CD4-positive, alpha-beta T cell treated with Interleukin-6 for 4 hours (primary cell): ENCODE results near the gene EFNA2.
A peak's percentile ranks its signal among the peaks of the same experiment; 100 is the strongest.
"Not testable (repeated sequence)": the region's sequence is repeated elsewhere in the genome, so short reads cannot be mapped to it uniquely, and the experiment has no call there.

ENCODE experiments used
- DNase-seq: peaks from one replicate; pipeline ENCODE4 v3.0.0-alpha.2; 2020; ENCODE audit warnings: mixed read lengths

Gene EFNA2

DNA sequence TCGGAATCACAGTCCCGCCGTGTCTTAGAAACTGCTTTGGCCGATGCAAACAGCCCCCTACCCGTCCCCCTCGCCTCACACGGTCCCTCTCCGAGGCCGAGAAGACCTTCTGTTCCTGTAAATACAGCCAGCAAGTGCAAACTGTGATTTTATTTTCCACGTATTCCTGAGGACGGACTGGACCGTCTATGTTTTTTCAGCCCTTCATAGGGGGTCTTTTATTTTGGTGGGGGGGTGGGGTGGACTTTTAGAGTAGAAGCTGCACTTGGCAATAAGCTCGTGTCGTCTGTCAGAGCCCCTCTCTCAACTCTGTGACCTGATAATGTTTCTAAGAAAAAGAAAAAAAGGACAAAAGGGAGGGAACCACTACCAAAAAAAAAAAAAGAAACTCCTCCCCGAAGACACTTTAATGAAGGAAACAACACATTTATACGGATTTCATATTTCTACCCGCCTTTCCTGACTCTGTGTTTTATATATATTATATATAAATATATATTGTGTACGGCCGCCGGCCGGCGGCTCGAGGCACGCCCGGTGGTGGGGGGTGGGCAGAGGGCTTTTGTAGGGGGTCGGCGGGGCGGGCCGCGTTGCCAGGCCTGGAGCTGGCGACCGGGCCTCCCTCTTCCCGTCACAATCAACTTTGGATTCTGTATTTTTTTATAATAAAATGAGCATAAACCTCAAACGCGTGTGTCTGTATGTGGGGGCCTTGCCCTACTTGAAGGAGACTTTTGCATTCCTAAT lies 15.2 kb downstream of the EFNA2 start:
- DNase-seq: no peak

DNA sequence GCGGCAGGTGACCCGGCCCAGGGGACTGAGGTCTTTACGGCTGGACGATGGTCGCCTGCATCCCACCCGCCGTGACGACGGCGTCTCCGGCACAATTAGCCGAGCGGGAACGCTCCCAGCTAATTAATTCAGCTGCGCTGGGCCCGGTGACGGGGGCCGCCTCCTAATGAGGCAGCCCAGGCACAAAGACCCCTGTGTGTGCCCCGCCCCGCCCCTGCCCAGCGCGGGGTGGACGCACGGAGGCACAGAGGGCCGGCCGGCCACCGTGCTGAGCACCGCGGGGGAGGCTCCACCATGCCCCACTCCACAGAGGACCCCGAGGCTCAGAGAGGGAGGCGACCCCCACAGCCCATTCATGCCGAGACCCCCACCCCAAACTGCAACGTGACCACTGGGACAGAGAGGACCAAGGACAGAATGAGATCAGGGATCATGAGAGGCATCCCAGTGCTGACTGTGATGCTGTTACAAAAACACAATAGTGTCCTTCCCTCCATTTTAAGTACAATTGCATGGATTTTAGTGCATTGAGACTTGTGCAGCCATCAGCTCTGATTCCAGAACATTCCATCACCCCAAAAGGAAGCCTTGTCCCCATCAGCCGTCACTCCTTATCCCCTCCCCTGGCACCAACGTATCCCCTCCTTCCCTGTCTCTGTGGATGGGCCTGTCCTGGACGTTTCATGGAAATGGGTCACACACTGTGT lies 17.0 kb downstream of the EFNA2 start:
- DNase-seq: no peak

DNA sequence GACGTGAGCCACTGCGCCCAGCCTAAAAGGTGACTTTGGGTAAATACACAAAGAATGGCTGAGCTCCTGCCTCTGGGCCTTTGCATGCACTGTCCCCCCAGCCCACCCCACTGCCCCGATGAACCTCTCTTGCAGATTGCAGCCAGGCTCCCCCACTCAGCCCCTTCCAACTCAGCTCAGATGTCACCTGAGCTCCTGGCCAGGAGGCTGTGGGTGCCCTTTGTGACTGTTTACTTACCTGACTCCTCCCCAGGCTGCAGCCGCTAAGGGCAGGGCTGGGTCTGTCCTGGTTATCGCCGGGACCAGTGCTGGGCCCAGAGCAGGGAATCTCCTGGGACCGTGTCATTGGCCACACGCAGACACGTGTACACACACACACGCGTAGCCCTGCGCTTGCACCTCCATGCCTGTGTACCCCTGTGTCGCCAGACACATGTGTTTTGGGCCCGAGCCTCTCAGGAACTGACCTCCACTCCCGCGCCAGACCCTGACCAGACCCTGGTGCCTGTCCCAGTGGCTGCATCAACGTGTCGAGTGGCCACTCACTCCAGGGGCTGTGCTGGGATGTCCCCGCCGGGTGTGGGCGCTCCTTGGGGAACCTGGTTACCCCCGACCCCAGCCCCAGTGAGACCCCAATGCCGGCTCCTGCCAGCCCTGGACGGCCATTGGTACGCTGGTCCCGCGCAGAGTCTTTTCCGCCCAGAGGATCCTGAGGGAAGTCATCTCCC lies 18.7 kb downstream of the EFNA2 start:
- DNase-seq: no peak

DNA sequence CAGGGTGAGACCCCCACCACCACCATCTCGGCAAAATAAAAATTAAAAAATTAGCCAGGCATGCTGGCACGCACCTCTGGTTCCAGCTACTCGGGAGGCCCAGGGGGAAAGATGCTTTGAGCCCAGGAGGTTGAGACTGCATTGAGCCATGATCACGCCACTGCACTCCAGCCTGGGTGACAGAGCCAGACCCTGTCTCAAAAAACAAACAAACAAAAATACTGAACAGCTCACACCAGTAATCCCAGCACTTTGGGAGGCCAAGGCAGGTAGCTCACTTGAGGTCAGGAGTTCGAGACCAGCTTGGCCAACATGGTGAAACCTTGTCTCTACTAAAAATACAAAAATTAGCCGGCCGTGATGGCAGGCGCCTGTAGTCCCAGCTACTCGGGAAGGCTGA lies 19.7 kb downstream of the EFNA2 start:
- not testable (repeated sequence) for DNase-seq

DNA sequence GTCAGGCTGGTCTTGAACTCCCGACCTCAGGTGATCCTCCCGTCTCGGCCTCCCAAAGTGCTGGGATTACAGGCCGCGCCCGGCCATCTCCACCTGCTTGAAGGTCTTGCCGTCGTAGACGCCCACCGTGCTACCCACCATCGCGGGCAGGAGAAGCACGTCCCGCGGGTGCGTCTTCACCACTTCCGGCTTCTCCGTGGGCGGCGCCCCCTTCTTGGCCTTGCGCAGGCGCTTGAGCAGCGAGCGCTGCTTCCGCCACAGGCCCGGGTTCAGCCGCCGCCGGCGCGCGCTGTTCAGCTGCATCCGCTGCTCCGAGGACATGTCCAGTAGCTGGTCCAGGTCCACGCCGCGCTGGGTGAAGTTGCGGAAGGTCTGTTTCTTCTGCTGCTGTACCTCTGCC lies 21.6 kb downstream of the EFNA2 start:
- DNase-seq: no peak

DNA sequence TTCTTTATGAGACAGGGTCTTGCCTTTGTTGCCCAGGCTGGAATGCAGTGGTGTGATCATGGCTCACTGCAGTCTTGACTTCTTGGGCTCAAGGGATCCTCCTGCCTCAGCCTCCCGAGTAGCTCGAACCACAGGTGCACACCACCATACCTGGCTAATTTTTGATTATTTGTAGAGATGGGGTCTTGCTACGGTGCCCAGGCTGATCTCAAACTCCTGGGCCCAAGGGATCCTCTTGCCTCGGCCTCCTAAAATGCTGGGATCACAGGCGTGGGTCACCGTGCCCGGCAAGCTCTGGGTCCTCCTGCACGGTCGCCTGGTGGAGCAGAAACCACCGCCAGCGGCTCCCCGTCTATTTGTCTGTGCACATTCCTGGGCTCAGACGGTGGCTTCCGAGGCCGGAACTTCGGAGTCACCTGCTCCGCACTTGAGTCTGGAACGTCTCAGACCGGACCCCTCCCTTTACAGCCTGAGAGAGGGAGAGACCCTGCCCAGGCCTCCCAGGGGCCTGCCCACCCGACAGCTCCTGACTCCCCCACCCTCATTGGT lies 22.2 kb downstream of the EFNA2 start:
- no peak for DNase-seq

DNA sequence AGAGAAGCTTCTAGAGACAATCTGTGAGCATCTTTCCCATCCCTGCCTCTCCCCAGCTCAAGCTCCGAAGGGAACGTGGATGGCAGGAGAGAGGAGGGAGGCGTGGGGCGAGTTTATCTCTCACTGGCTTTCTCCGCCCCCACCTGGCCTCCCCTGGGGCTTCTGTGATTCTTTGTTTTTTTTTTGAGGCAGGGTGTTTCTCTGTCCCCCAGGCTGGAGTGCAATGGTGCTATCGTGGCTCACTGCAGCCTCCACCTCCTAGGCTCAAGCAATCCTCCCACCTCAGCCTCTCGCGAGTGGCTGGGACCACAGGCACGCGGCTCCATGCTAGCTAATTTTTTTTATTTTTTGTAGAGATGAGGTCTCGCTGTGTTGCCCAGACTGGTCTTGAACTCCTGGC lies 23.0 kb downstream of the EFNA2 start:
- no peak for DNase-seq

DNA sequence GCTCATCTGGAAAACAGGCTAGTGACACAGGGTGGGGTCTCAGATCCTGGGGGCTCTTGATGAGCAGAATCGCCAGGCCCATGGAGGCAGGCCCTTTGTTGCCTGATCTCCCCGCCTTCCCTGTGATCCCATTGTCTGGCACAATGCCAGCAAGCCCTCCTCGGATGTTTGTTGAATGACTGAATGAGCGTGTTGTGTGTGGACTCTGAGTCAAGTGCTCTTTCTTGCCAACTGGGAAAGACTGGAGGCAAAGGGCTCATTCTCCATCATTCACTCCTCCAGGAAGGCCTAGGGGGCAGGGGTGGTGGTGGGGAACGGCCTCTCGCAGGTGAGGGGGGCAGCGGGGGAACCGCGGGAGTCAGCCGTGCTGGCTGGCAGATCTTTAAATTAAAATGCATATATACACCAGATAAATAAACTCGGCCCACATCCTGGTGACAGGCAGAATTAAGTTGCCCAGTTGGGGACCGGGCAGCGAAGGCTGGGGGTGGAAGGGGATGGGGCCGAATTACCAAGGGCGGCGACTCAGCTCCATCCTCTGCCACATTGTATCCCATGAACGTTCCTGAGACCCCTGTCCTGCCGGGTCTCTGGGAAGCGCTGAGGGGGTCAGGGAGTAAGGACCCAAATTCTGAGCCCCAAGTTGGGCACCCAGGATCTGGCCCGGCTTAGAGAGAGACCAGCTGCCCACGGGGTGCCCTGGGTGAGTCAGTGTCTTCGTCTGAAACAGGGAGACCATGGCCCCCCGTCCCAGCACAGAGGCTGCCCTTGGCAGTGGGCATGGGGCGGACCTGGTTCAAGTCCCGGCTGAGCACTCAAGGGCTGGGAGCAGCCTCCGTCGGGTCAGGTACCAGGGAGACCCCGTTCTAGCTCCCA lies 24.5 kb downstream of the EFNA2 start:
- no peak for DNase-seq

DNA sequence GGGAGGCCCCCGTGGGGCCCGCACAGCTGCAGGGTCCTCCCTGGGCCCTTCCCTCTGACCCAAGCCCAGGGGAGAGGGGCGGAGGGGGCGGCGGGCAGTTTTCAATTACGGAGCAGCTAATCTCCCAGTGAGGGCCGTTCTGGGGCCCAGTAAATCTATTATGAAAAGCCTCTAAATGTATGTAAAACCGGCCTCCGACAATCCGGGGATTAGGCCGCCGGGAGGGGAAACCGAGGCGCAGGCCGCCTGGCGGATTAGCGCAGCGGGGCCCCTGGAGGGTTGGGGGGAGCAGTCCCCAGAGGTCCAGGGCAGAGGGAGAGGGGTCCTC lies 25.1 kb downstream of the EFNA2 start:
- DNase-seq: no peak

DNA sequence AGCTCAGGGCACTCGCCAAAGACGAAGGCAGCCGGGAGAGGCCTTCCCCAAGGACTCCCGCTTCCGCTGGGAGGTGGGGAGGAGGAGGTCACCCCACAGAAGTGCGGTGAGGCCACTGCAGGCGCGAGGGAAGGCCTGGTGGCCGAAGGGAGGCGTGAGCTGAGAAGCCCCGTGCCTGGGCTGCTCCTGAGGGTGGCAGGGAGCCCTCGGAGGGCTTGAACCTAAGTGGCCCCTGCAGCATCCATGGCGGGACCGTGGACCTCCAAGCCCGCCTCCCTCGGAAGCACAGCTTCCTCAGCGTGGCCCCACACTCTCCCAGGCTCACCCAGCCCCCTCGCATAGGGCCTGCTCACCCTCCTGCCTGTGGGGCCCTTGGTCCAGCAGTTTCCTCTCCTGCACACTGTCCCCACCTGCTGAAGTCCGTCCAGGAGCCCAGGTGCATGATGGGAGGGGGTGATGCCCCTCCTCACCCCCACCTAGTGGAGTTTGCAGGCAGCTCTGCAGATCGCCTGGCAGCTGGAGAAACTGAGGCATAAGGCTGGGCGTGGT lies 25.9 kb downstream of the EFNA2 start:
- DNase-seq: no peak

DNA sequence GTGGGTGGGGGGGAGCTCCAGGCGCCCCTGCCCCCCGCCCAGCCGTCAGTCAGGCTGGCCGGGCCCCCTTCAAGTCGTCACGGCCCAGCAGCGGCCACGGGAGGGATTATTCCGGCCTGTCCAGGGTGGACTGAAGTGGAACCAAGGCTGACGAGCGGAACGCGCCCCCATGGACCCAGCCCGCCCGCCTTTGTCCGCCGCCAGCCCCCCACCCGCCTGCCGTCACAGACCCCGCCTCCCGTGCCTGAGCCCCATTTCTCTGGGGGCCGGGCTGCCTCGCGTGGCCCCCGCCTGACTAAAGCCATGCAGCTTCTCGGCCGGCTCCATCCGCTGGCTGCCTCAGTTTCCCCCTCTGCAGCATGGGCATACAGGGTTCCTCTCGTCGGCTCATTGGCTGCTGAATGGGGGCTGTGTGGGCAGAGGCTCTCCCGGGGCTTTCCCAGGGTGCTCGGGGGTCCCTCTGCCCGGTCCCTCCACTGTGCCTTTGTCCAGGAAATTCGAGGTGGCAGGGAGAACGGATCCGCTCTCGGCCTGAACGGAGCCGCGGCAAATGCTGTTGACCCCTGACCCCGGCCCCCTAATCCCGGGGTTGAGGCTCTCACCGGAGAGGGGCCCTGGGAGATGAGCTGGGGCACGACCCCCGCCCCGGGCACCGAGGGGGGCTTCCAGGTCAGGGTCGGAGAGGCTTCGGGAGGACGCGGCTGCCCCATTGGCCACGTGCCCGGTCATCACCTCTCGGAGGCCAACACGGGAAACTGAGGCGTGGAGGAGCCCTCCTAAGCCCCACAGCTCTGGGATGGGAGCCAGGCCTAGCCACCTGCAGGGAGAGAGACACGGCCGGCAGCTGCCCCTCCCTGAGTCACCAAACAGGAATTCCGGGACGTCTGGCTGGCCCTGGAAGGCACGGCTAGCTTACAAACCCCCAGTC lies 27.4 kb downstream of the EFNA2 start:
- no peak for DNase-seq

DNA sequence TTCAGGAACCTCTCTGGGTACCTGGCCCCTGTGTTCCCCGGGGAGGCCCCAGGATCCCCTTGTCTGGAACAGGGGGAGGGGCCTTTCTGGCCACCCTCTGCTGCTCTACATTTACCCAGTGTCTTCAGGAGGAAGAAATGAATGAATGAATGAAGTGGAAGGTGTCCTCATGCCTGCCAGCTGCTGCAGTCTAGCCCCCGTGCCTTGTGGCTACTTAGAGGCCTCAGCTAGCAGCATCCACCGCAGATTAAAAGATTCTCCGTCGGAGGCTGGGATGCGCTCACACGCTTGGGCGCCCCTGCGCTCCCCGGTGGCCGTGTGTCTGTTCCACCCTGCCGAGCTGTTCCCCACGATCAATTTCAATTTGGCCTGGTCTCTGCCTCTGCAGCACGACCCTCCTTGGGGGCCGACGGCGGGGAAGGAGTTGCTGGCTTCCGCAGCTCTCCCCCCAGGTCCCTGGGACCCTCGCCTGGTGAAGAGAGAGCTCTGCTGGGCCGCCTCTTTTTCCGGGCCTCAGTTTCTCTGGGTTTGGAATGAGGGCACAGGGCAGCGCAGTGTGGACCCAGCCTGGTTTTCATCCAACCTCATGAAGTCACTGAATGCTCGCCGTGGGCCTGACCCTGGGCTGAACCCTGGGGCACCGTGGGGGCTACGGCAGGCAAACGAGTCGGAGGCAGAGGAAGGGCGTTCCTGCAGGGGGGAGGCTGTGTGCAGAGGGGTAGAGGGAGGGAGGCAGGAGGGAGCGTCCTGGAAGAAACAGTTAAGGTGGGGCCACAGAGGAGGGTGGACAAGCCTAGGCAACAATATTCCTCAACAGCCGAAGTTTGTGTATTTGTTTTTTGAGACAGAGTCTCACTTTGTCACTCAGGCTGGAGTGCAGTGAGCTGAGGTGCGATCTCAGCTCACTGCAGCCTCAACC lies 28.3 kb downstream of the EFNA2 start:
- no peak for DNase-seq

DNA sequence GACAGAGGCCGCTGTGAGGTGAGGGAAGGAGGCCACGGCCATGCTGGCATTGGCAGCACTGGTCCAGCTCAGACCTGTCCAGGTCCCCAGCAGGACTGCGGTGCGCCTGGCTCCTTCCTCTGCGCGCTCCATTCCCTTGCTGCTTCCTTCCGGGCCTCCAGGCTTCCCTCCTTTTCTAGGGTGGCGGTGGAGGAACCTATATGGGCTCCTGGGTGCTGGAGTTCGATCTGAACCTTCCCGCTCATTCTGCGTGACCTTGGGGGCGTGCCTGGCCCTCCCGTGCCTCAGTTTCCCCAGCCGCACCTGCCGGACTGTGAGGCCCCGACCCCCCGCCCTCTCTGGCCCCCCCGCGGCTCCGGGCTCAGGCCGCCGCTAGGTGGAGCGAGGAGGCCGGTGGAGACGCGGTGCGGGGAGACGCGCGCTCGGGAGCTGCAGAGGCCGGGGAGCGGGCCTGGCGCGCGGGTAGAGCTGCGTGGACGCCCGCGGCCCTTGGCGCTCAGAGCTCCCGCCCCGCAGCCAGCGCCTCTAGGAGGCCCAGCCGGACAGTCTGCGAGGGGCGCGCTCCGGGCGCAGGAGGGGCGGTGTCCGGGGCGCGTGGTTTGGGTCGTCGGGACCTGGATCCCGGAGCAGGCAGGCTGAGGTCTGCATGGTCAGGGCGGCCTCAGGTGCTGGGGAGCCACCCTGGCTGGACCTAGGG lies 29.9 kb downstream of the EFNA2 start:
- peak; percentile 48 for DNase-seq

DNA sequence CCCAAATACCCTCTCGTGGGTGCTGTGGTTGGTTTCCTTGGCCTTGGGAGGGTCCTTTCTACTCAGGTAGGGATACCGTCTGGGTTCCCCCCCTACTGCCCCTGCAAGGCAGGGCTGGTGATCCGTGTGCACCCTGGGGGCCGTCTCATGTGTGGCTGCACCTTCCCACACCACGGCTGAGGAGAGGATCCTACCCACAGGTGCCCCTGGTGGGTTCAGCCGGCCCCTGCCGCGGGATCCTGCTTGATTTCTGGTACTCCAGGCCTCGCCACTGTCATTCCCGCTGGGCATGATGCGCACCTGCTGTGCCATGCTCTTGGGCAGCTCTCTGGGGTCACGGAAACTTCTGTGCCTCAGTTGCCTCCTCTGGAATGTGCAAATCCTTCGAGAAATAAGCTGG lies 30.8 kb downstream of the EFNA2 start:
- DNase-seq: no peak

DNA sequence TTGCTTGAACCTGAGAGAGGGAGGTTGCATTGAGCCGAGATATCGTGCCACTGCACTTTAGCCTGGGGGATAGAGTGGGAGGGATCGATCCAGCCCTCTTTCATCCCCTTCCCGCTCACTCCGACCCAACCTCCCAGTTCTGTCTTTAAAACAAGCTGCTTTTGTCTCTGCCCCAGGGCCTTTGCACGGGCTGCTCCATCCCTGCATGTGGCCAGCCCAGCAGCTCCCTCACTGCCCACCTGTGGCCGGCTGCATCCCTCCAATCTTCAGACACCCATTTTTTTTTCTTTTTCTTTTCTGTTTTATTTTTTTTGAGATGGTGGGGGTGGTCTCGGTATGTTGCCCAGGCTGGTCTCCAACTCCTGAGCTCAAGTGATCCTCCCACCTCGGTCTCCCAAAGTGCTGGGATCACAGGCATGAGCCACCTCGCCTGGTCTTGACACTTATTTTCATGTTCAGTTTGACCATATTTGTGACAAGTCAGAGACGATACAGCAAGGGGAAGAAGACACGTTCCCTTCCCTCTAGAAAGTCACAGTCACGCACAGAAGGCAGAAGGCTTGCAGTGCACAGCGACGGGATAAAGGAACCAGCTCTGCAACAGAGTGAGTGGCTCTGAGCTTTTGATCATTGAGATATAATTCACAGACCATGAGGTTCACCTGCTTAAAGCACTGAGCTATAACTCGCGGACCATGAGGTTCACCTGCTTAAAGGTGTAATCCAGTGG lies 31.8 kb downstream of the EFNA2 start:
- no peak for DNase-seq

DNA sequence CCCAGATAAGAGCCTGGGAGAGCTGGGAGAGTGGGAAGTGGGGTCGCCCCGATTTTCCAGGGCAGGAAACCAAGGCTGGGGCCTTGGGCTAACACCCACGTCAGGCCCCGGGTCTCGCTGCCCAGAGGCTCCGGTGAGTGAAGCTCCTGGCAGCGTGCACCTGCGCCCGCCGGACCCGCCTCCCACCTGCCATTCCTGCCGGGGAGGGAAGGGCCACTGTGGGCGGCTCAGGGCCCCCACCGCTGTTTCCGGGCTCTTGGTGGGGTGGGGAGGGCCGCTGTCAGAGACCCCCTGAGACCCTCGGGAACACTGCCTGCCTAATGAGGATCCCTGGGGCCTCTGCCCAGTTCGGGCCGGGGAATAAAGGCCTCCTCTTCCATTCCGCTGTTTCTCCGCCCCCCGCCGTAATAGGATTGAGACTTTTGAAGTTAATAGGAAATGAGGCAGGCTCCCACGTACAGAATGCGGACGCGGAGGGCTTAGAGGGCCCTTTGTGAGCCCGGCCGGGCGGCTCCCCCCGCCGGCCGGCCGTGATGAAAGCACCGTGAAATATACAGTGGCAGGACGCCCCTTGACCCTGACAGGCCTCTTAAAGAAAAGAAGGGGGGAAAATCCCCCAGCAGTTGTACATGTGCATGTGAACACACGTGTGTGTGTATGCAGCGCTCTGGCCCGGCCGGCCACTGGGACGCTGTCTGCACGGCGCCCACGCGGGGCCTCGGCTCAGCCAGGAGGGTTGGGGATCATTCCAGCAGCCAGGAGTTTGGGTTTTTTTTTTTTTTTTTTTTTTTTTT lies 33.2 kb downstream of the EFNA2 start:
- DNase-seq: no peak

DNA sequence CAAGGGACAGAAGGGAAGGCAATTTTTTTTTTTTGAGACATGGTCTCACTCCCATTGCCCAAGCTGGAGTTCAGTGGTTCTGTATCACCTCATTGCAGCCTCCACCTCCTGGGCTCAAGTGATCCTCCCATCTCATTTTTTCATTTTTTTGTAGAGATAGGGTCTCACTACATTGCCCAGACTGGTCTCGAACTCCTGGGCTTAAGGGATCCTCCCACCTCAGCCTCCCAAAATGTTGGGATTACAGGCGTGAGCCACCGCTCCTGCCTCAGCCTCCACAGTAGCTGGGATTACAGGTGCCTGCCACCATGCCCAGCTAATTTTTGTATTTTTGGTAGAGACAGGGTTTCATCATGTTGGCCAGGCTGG lies 34.6 kb downstream of the EFNA2 start:
- not testable (repeated sequence) for DNase-seq

DNA sequence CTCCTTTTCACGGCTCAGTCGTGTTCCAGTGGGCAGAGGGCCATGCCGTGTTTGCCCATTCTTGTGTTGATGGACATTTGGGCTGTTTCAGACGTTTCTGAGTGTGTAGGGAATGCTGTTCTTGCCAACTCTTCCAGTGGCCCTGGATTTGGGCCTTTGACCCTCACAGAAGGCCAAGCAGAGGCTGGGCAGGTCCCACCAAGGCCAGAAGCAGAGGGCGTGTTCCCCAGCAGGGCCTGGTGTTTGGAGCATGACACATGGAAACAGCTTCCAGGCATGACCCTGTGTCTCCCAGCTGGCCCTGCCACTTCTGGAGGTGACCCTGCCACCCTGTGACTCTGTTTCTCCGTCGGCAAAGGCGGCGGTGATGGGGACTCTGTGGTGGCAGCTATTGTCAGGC lies 35.9 kb downstream of the EFNA2 start:
- no peak for DNase-seq
